H1 (cell line): Measurements from ENCODE around the gene PROM2. TPM values are rescaled to one million over a fixed set of nuclear protein-coding genes. Genes with fewer than 3 reads are reported as not detected.

Source experiments
- CBX5 ChIP-seq: fragments of 300-800, 300-1000 bp; sonication (generic); IDR thresholded peaks from 2 replicates; pipeline ENCODE4 v1.7.1; 2016; ENCODE audit warnings: antibody characterized with exemption, low read length, low read depth
- CBX8 ChIP-seq: fragments of 300-800, 300-1000 bp; sonication (generic); IDR thresholded peaks from 2 replicates; pipeline ENCODE4 v1.7.1; 2016; ENCODE audit warnings: low read depth, low read length, borderline replicate concordance
- JUND ChIP-seq: IDR thresholded peaks from 2 replicates; pipeline ENCODE4 v1.6.1; 2011; ENCODE audit warnings: mild to moderate bottlenecking, improper control_type of control experiment, low read length
- NANOG ChIP-seq: IDR thresholded peaks from 2 replicates; pipeline ENCODE4 v1.6.1; 2011; ENCODE audit warnings: low read length, low read depth, mild to moderate bottlenecking, inconsistent platforms; ENCODE audit not compliant: insufficient read depth, poor library complexity, severe bottlenecking
- RAD21 ChIP-seq, 2 experiments: IDR thresholded peaks in 1 of 2; conservative IDR thresholded peaks in 1 of 2; 2 replicates each; pipeline ENCODE4 v1.6.1; 2011; ENCODE audit warnings: low read depth in 2 of 2, low read length in 2 of 2, improper control_type of control experiment in 1 of 2, inconsistent platforms in 1 of 2, mild to moderate bottlenecking in 1 of 2, moderate library complexity in 1 of 2
- SIRT6 ChIP-seq: IDR thresholded peaks from one replicate; pipeline ENCODE4 v1.7.1; 2012; ENCODE audit warnings: low read length, inconsistent platforms
- SRF ChIP-seq: IDR thresholded peaks from 2 replicates; pipeline ENCODE4 v1.6.1; 2011; ENCODE audit warnings: mild to moderate bottlenecking, low read depth, low read length, moderate library complexity
- TAF1 ChIP-seq: IDR thresholded peaks from 2 replicates; pipeline ENCODE4 v1.6.1; 2011; ENCODE audit warnings: mild to moderate bottlenecking, low read depth, low read length
- polyA plus RNA-seq, 7 experiments: library from polyadenylated mRNA; depleted of rRNA in 3 of 7; stranded (reverse) in 5 of 7; unstranded in 2 of 7; fragments of >200 nt in 5 of 7; fragments of 200-250 nt in 2 of 7; gene quantifications; 1 replicate in 5 of 7; 2 replicates in 1 of 7; 4 replicates in 1 of 7; pipeline versions ENCODE4 v1.2.1 to v1.2.3, GENCODE V29; 2011 to 2013; ENCODE audit warnings: missing spikeins in 2 of 7, mixed read lengths in 2 of 7
- total RNA-seq: library from RNA; stranded (reverse); fragmentation: NEBNext Ultra II Directional; extraction: Animal tissue kit (Norgen Biotek cat#: 25700); gene quantifications from 2 replicates; pipeline ENCODE4 v1.2.1, GENCODE V29; 2021

Gene PROM2
- total and polyA plus RNA-seq, 2 of the 8 experiments (the other 6 are each of a cell fraction or from before 2014, with no cell fraction given): 1.6 to 3.8 TPM

DNA sequence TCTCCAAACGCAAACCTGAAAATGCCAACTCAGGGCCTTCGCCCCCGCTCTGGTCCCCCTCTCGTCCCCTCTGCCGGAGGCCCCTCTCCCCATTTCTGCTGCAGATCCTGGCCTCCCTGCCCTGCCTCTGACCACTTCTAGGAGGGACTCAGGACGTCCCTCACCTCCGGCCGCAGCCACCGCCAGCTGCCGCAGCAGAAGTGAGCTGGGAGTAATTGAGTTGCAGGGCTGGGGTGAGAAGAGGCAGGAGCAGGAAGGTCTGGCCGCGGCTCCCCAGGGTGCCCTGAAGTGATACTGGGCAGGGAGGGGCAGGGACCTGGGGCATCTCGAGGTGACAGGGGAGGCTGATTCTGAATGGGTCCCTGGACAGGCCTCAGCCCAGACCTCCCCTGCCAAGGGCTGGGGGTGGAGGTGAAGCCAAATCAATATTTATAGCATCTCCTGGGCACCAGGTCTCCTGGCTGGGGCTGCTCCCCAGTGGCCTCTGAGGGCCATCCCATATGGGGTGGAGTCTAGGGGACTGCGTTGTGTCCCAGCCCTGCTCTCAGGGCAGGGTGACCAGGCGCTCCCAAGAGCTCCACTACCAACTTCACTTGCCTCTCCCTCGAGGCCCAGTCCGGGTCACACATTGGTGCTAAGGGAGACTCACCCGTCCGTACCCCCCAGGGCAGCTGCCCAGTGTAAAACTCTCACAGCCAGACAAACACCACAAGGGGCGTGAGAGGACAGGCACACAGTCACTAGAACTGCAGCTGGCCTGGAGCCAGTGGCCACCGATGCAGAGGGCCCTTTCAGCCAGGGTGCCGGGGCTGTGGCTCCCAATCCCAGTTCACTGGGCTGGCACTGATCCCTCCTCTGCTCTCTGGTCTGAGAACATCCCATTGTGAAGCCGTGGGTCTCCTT lies 55.9 kb downstream of the PROM2 start (continued):
- TF ChIP-seq CBX5 (no peak), SIRT6 (no peak), CBX8 (no peak), TAF1 (no peak), RAD21 (IDR thresholded peaks at IDR 0.05 in 1 of 2, conservative IDR thresholded peaks at IDR 0.05 in 1 of 2; ENCODE audit: low read depth in 2 of 2, low read length in 2 of 2) (no peak), NANOG (no peak), JUND (no peak), SRF (no peak)
